Measurements from ENCODE around the gene ARSG.

ARSG gene

GRCh38 chr17:68431045-68431608, 139.8 kb downstream of the ARSG start:
- DNase-seq (ENCODE audit: low spot score), result no peak

- no peak for DNase-seq (ENCODE audit: low spot score)
Measured at GRCh38 chr17:68431661-68432071, 140.4 kb downstream of the ARSG start.

- no peak for DNase-seq (ENCODE audit: low spot score)
Measured at GRCh38 chr17:68432086-68432864, 141.0 kb downstream of the ARSG start.

GRCh38 chr17:68433211-68433610, 141.9 kb downstream of the ARSG start:
- no peak for DNase-seq (ENCODE audit: low spot score)

GRCh38 chr17:68433911-68434508, 142.7 kb downstream of the ARSG start:
- no peak for DNase-seq (ENCODE audit: low spot score)

- DNase-seq (ENCODE audit: low spot score), result no peak
Measured at GRCh38 chr17:68435361-68435760, 144.1 kb downstream of the ARSG start.

GRCh38 chr17:68435876-68436842, 144.9 kb downstream of the ARSG start:
- peak; percentile 76 for DNase-seq (ENCODE audit: low spot score)

GRCh38 chr17:68437979-68438822, 146.9 kb downstream of the ARSG start:
- DNase-seq (ENCODE audit: low spot score), result no peak

GRCh38 chr17:68439656-68440290, 148.5 kb downstream of the ARSG start:
- no peak for DNase-seq (ENCODE audit: low spot score)

- DNase-seq (ENCODE audit: low spot score), result no peak
Measured at GRCh38 chr17:68440526-68440925, 149.2 kb downstream of the ARSG start.

GRCh38 chr17:68441070-68441770, 149.9 kb downstream of the ARSG start:
- DNase-seq (ENCODE audit: low spot score), result no peak

GRCh38 chr17:68443972-68444464, 152.7 kb downstream of the ARSG start:
- no peak for DNase-seq (ENCODE audit: low spot score)

GRCh38 chr17:68445671-68446070, 154.4 kb downstream of the ARSG start:
- no peak for DNase-seq (ENCODE audit: low spot score)

GRCh38 chr17:68446626-68447041, 155.3 kb downstream of the ARSG start:
- DNase-seq (ENCODE audit: low spot score), result no peak

- no peak for DNase-seq (ENCODE audit: low spot score)
Measured at GRCh38 chr17:68449021-68449739, 157.9 kb downstream of the ARSG start.

- no peak for DNase-seq (ENCODE audit: low spot score)
Measured at GRCh38 chr17:68450391-68450790, 159.1 kb downstream of the ARSG start.

GRCh38 chr17:68450801-68451200, 159.5 kb downstream of the ARSG start:
- DNase-seq (ENCODE audit: low spot score), result no peak

GRCh38 chr17:68451670-68452354, 160.5 kb downstream of the ARSG start:
- DNase-seq (ENCODE audit: low spot score), result no peak

Data from RKO (cell line).